Midbrain (tissue), 1 donor: ENCODE results near the gene GRID2.

Source experiments
- DNase-seq: peaks from one replicate; lab custom pipeline; 2025; lab: John Stamatoyannopoulos, UW

GRID2 gene

GRCh38 chr4:93502991-93503390, 1199.2 kb downstream of the GRID2 start:
- DNase-seq = no peak

- DNase-seq = no peak
These were observed 1210.1 kb downstream of the GRID2 start for GRCh38 chr4:93513851-93514250.

- DNase-seq = no peak
These were observed 1211.4 kb downstream of the GRID2 start for GRCh38 chr4:93515208-93515607.

GRCh38 chr4:93529692-93530372, 1226.1 kb downstream of the GRID2 start:
- no peak for DNase-seq

- DNase-seq = no peak
These were observed 1228.5 kb downstream of the GRID2 start for GRCh38 chr4:93532234-93532633.

GRCh38 chr4:93540562-93540961, 1236.8 kb downstream of the GRID2 start:
- no peak for DNase-seq

- DNase-seq = no peak
These were observed 1258.1 kb downstream of the GRID2 start for GRCh38 chr4:93561842-93562241.

- DNase-seq = no peak
These were observed 1265.0 kb downstream of the GRID2 start for GRCh38 chr4:93568758-93569157.

GRCh38 chr4:93573285-93573684, 1269.5 kb downstream of the GRID2 start:
- DNase-seq = no peak

GRCh38 chr4:93578942-93579341, 1275.2 kb downstream of the GRID2 start:
- no peak for DNase-seq

- DNase-seq = no peak
These were observed 1301.4 kb downstream of the GRID2 start for GRCh38 chr4:93605163-93605562.

GRCh38 chr4:93617606-93618005, 1313.8 kb downstream of the GRID2 start:
- peak; percentile 8 for DNase-seq

- DNase-seq = no peak
These were observed 1330.0 kb downstream of the GRID2 start for GRCh38 chr4:93633721-93634120.

GRCh38 chr4:93635943-93636342, 1332.2 kb downstream of the GRID2 start:
- DNase-seq = no peak

GRCh38 chr4:93645120-93645519, 1341.4 kb downstream of the GRID2 start:
- no peak for DNase-seq

- DNase-seq = no peak
These were observed 1342.6 kb downstream of the GRID2 start for GRCh38 chr4:93646233-93646930.

- DNase-seq = no peak
These were observed 1344.5 kb downstream of the GRID2 start for GRCh38 chr4:93648258-93648657.

- no peak for DNase-seq
These were observed 1346.1 kb downstream of the GRID2 start for GRCh38 chr4:93649828-93650227.

- no peak for DNase-seq
These were observed 1350.4 kb downstream of the GRID2 start for GRCh38 chr4:93654211-93654610.

GRCh38 chr4:93657527-93657926, 1353.8 kb downstream of the GRID2 start:
- peak; percentile 28 for DNase-seq

GRCh38 chr4:93658443-93658842, 1354.7 kb downstream of the GRID2 start:
- DNase-seq = no peak

- no peak for DNase-seq
These were observed 1355.9 kb downstream of the GRID2 start for GRCh38 chr4:93659629-93660028.

- no peak for DNase-seq
These were observed 1356.3 kb downstream of the GRID2 start for GRCh38 chr4:93660036-93660435.

- no peak for DNase-seq
These were observed 1366.7 kb downstream of the GRID2 start for GRCh38 chr4:93670434-93670833.
